Activated B cell treated with CpG ODN at 0.5 μM for 24 hours (primary cell): ENCODE data around the gene ARMC3. TPM values are rescaled to one million over a fixed set of nuclear protein-coding genes. Genes with fewer than 3 reads are reported as not detected.

ENCODE experiments used
- ATAC-seq: fragments of 200-7000 bp; cut with Tn5 transposase; one replicate; pipeline ENCODE4 v1.10.0; 2021; ENCODE audit warnings: low read depth, mild to moderate bottlenecking, moderate library complexity
- CTCF ChIA-PET: fragments of 350-600 bp; sonication (Branson Sonifier 250); formaldehyde crosslinking; loops from one replicate; lab custom pipeline; 2021; ENCODE audit warnings: antibody characterized with exemption; lab: Charles Lee
- POLR2A ChIA-PET: fragments of 350-600 bp; sonication (Branson Sonifier 250); formaldehyde crosslinking; loops from one replicate; lab custom pipeline; 2021; ENCODE audit warnings: antibody characterized with exemption; lab: Charles Lee
- DNase-seq: peaks from one replicate; pipeline ENCODE4 v3.0.0; 2022
- H3K27ac Mint-ChIP-seq: one replicate; pipeline ENCODE4 v1.8.0; 2020; ENCODE audit warnings: mixed read lengths
- H3K27me3 Mint-ChIP-seq: one replicate; pipeline ENCODE4 v1.8.0; 2021; ENCODE audit warnings: mixed read lengths
- H3K36me3 Mint-ChIP-seq: one replicate; pipeline ENCODE4 v1.8.0; 2021; ENCODE audit warnings: low read depth, mixed read lengths
- H3K4me1 Mint-ChIP-seq: one replicate; pipeline ENCODE4 v1.8.0; 2021; ENCODE audit warnings: mixed read lengths
- H3K4me3 Mint-ChIP-seq: one replicate; pipeline ENCODE4 v1.8.0; 2020; ENCODE audit warnings: mild to moderate bottlenecking, mixed read lengths
- H3K9me3 Mint-ChIP-seq: one replicate; pipeline ENCODE4 v1.8.0; 2020; ENCODE audit warnings: mixed read lengths
- intact Hi-C: fragments of 100-400 bp; cut with micrococcal nuclease; formaldehyde crosslinking; loops from one replicate; pipeline ENCODE4 v1.15.1; 2024
- total RNA-seq: library from RNA; stranded (reverse); gene quantifications from 2 replicates; pipeline ENCODE4 v1.2.3, GENCODE V29; 2022
- TF ChIP-seq, protein P1 (sequence below): fragments of 200-600 bp; IDR thresholded peaks from one replicate; pipeline ENCODE4 v1.8.0; 2022; ENCODE audit warnings: antibody characterized with exemption, mild to moderate bottlenecking

The ARMC3 gene
- total RNA-seq, 1 donor from 2014 or later, result not detected

DNA sequence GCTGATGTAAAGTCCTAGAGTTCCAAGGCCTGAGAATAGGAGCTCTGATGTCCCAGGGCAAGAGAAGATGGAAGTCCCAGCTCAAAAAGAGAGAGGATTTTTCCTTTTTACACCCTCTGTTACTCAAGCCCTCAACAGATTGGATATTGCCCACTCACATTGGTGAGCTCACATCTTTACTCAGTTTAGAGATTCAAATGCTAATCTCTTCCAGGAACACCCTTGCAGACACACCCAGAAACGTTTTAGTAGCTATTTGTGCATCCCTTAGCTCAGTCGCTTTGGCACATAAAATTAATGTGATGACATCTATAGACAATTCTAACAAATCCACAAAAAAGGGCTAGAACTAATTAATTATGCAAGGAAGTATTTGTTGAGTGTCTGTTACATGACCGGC is 27.1 kb downstream of the ARMC3 start:
- DNase-seq (no peak), ATAC-seq (no peak)
- H3K36me3 Mint-ChIP-seq, result no peaks in the 10 kb centered on the region
- ChIA-PET POLR2A (no interaction called here), CTCF (no interaction called here)
- no peak overlapping the region for H3K27ac Mint-ChIP-seq
- intact Hi-C loops, result no loop called here
- no peaks in the 10 kb centered on the region for H3K4me1 Mint-ChIP-seq
- no peaks in the 10 kb centered on the region for H3K27me3 Mint-ChIP-seq
- H3K4me3 Mint-ChIP-seq, result no peak overlapping the region
- TF ChIP-seq, protein P1, sequence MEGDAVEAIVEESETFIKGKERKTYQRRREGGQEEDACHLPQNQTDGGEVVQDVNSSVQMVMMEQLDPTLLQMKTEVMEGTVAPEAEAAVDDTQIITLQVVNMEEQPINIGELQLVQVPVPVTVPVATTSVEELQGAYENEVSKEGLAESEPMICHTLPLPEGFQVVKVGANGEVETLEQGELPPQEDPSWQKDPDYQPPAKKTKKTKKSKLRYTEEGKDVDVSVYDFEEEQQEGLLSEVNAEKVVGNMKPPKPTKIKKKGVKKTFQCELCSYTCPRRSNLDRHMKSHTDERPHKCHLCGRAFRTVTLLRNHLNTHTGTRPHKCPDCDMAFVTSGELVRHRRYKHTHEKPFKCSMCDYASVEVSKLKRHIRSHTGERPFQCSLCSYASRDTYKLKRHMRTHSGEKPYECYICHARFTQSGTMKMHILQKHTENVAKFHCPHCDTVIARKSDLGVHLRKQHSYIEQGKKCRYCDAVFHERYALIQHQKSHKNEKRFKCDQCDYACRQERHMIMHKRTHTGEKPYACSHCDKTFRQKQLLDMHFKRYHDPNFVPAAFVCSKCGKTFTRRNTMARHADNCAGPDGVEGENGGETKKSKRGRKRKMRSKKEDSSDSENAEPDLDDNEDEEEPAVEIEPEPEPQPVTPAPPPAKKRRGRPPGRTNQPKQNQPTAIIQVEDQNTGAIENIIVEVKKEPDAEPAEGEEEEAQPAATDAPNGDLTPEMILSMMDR, result no peak
- H3K9me3 Mint-ChIP-seq, result peaks cover 5% of the 10 kb centered on the region

DNA sequence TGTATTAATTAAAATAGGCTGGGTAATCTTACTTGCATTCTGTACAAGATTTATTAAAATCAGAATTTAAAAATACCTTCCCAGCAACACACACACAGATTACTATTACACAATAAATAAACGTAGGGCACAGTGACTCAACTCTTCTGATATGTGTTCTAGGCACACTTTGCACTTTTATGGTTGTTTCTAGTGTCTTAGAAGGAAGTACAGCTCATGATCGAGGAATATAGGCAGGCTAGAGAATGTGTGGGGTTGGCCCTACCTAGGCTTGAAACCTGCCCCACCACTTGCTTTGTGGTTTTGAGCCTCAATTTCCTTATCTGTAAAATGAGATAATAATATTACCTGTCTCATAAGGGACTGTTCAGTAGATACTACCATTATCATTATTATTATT is 30.5 kb downstream of the ARMC3 start:
- no peak for DNase-seq
- POLR2A ChIA-PET, result no interaction called here
- H3K27ac Mint-ChIP-seq, result no peak overlapping the region
- CTCF ChIA-PET, result no interaction called here
- H3K9me3 Mint-ChIP-seq, result peaks cover 5% of the 10 kb centered on the region
- no peak for ATAC-seq
- TF ChIP-seq, protein P1, result no peak
- H3K4me3 Mint-ChIP-seq, result no peak overlapping the region
- intact Hi-C loops, result no loop called here
- no peaks in the 10 kb centered on the region for H3K36me3 Mint-ChIP-seq
- no peaks in the 10 kb centered on the region for H3K27me3 Mint-ChIP-seq
- no peaks in the 10 kb centered on the region for H3K4me1 Mint-ChIP-seq

DNA sequence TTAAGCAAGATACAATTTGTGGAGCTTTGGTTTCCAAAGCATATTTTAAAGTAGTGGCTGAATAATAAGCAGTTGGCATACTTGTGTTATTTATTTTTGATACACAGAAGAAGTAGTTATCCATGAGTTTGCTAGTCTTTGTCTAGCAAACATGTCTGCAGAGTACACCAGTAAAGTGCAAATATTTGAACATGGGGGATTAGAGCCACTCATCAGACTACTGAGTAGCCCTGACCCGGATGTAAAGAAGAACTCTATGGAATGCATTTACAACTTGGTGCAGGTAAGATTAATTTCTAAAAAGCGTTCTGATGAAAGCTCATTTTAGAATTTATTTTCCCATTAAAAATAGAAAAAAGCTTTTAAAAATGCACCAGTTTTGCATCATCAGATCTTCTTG is 31.4 kb downstream of the ARMC3 start:
- no peak for ATAC-seq
- H3K9me3 Mint-ChIP-seq, result no peaks in the 10 kb centered on the region
- no peak overlapping the region for H3K27ac Mint-ChIP-seq
- no peaks in the 10 kb centered on the region for H3K27me3 Mint-ChIP-seq
- TF ChIP-seq, protein P1, result no peak
- H3K4me3 Mint-ChIP-seq, result no peak overlapping the region
- H3K4me1 Mint-ChIP-seq, result no peaks in the 10 kb centered on the region
- intact Hi-C loops, result no loop called here
- H3K36me3 Mint-ChIP-seq, result no peaks in the 10 kb centered on the region
- CTCF ChIA-PET, result interaction anchor here (0.6 kb wide), 1 partner anchor 118 kb away, joined by 3 read pairs; no protein-coding TSS in a partner anchor
- POLR2A ChIA-PET, result interaction anchor here (0.6 kb wide), 2 partner anchors 675 to 1265 kb away, joined by 4 read pairs; no protein-coding TSS in a partner anchor
- DNase-seq, result no peak

DNA sequence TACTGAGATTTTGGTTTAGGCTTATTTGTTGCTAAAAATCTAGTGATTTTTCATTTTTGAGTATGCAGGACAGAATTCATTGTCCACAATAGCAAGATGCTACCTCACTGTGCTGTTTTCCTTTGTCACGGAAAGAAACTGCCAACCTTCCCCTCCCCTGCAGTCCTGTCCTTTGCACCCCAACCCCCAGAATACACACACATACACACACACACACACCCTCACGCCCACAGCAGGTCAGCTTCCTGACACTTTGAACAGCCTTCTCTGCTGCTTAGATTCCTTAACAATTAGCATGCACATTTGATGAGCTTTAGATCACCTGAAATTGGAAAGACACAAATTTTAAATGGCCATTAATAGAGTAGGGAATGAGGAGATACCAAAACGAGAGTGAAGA is 32.1 kb downstream of the ARMC3 start:
- CTCF ChIA-PET, result interaction anchor here (0.7 kb wide), 1 partner anchor 181 kb away, joined by 3 read pairs; no protein-coding TSS in a partner anchor
- TF ChIP-seq, protein P1, result no peak

DNA sequence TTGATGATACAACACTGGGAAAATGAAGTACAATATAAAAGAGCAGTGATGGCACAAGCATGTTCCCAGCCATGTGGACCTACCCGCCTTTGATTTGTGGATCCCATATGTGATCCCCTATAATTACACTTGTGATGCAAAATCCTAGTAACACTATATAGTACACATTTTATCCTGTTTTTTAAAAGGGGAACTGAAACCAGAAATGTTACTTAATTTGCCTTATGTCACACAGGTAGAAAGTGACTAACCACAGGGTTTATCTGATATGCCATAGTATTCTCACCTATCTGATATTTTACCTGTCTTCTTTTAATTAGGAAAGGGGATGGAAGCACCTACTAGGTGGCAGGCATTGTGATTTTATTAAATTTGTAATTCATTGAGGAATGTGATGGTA is 35.0 kb downstream of the ARMC3 start:
- no peak for DNase-seq
- Mint-ChIP-seq H3K27me3 (peaks cover 7% of the 10 kb centered on the region), H3K27ac (no peak overlapping the region), H3K9me3 (peaks cover 2% of the 10 kb centered on the region), H3K36me3 (no peaks in the 10 kb centered on the region), H3K4me1 (no peaks in the 10 kb centered on the region), H3K4me3 (no peak overlapping the region)
- no peak for ATAC-seq
- intact Hi-C loops, result no loop called here
- TF ChIP-seq, protein P1, result no peak
- POLR2A ChIA-PET, result no interaction called here
- CTCF ChIA-PET, result no interaction called here

More for the DNA sequence above, 32.1 kb downstream of the ARMC3 start:
- H3K36me3 Mint-ChIP-seq, result no peaks in the 10 kb centered on the region
- intact Hi-C loops, result no loop called here
- POLR2A ChIA-PET, result no interaction called here
- H3K4me3 Mint-ChIP-seq, result no peak overlapping the region
- ATAC-seq, result no peak
- H3K27me3 Mint-ChIP-seq, result no peaks in the 10 kb centered on the region
- no peaks in the 10 kb centered on the region for H3K4me1 Mint-ChIP-seq
- no peak for DNase-seq
- no peaks in the 10 kb centered on the region for H3K9me3 Mint-ChIP-seq
- no peak overlapping the region for H3K27ac Mint-ChIP-seq
